Stomach (tissue), 4 donors: ENCODE data around the gene RAB17.

Experiments
- CTCF ChIP-seq, 7 experiments: fragments of 450-650 bp in 4 of 7; fragments of 200-600 bp in 3 of 7; sonication (generic) in 3 of 7; IDR thresholded peaks; one replicate each; pipeline ENCODE4 v1.5.1; 2016 to 2019; ENCODE audit warnings: antibody characterized with exemption in 7 of 7, control low read depth in 2 of 7, mild to moderate bottlenecking in 1 of 7
- EP300 ChIP-seq: sonication (generic); formaldehyde crosslinking; IDR thresholded peaks from one replicate; pipeline ENCODE4 v1.6.1; 2017; ENCODE audit warnings: antibody characterized with exemption
- POLR2A ChIP-seq, 4 donors: fragments of 450-650 bp; IDR thresholded peaks; one replicate each; pipeline ENCODE4 v1.6.1; 2016; ENCODE audit warnings: antibody characterized with exemption in 4 of 4, control low read depth in 2 of 4, mild to moderate bottlenecking in 1 of 4, moderate library complexity in 1 of 4

DNA sequence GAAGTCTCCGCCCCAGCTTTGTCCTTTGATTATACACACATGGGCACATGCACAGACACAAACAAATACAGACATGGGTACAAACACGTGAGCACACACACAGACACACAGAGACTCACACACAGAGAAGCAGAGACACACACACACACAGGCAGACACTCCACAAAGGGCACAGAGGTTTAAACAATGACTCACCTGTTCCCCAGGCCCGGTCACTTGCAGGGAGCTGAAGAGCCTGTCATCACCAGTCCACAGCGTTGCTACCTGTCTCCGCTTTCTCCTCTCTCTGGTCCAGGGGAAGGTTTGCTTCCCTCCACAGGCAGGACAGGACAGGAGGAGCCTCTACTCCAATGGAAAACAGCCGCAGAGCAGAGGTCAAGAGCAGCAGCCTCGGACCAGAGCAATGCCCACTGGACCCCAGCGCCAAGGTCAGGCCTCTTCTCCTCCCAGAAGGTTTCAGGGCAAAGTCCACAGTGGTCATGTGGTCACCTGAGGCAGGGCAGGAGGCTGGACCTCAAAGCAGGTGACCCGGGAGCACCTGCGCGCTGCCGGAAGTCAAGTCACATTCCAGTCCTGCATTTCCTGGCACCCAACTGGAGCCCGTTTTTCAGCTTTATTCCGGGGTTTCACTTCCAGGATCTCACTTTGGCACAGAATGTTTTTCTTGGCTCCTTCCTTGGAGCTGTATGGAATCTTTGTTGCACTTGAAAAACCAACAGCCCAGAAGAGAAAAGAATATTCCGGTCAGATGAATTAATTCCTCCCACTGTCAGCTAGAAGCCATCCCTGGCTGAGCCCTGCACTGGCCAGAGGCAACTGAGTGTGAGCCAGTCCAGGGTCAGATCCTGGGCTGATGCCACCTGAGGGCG, at the start of gene RAB17:
- TF ChIP-seq EP300 (no peak), CTCF (IDR thresholded peaks at IDR 0.05) (no peak), POLR2A (IDR thresholded peaks at IDR 0.05) (no peak)
